HG02798 (cell line): ENCODE measurements around the gene LCN1.
"Not testable (repeated sequence)": the region's sequence is repeated elsewhere in the genome, so short reads cannot be mapped to it uniquely, and the experiment has no call there.

Experiments
- ATAC-seq: cut with Tn5 transposase; IDR thresholded peaks from one replicate; pipeline ENCODE4 v1.9.1; 2021; ENCODE audit warnings: mild to moderate bottlenecking; ENCODE audit not compliant: unreplicated experiment, poor library complexity

LCN1 gene

DNA sequence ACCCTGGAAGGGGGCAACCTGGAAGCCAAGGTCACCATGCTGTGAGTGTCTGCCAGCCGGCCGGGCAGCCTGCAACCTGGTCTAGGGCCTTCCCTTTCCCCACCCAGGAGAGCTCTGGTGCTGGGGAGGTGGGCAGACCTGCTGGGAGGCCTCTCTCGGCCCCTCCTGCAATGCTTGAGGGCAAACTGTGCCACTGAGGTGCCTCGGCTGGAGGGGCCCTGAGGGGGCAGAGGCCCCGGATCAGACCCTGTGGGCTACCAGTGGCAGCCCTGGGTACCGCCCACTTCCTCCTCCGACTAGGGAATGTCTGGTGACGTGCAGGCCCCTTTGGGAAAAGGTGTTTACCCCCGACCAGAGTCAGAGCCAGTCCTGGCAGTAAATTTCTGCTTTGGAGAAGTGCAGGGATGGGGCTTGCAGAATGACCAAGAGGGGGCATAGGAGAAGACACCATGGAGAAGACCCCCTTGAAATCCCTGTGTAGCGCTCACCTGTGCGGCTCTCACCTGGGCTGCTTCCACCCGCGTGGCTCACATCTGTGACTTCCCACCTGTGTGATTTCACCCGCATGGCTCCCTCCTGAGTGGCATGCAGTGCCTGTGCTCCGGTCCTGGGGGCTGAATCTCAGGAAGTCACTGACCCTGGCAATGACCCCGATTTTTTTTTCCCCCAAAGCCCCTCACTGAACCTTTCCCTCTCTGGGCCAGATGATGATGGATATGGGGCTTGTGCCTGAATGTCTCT lies 1.1 kb downstream of the LCN1 start:
- ATAC-seq = no peak

DNA sequence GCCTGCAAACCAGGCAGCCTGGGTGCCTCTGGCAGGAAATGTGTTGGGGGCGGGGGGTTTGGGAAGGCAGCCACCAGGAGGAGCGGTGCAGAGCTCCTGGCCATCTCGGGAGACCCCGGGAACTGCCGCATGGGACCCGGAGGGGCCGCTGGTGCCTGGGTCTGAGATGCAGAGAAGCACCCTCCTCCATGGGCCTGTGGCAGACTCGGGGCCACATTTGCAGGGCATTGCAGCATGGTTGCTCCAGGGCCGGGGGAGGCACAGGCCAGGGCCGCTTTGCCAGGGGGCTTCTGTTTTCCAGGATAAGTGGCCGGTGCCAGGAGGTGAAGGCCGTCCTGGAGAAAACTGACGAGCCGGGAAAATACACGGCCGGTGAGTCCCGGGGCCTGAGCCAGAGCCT lies 1.7 kb downstream of the LCN1 start:
- no peak for ATAC-seq

DNA sequence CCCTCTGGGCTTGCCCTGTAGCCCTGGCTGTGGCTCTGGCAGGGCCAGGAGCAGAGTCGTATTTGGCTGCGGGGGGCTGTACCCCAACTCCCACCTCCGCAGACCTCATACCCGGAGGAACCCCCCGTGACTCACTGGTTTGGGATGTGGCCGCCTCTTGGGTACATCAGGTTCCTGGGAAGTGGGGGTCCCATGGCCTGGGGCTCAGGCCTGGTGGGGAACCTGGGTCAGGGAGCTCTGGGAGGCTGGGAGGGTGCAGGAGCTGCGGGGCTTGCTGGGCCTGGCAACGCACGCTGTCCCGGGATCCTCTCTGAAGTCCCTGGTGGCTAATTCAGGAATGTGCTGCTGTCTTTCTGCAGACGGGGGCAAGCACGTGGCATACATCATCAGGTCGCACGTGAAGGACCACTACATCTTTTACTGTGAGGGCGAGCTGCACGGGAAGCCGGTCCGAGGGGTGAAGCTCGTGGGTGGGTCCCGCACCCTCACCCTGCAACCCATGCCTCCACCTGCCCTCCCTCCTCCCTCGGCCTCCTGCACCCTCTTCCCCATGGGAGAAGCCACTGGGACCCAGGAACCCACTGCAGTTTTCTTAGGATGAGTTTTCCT lies 2.4 kb downstream of the LCN1 start:
- ATAC-seq = no peak

DNA sequence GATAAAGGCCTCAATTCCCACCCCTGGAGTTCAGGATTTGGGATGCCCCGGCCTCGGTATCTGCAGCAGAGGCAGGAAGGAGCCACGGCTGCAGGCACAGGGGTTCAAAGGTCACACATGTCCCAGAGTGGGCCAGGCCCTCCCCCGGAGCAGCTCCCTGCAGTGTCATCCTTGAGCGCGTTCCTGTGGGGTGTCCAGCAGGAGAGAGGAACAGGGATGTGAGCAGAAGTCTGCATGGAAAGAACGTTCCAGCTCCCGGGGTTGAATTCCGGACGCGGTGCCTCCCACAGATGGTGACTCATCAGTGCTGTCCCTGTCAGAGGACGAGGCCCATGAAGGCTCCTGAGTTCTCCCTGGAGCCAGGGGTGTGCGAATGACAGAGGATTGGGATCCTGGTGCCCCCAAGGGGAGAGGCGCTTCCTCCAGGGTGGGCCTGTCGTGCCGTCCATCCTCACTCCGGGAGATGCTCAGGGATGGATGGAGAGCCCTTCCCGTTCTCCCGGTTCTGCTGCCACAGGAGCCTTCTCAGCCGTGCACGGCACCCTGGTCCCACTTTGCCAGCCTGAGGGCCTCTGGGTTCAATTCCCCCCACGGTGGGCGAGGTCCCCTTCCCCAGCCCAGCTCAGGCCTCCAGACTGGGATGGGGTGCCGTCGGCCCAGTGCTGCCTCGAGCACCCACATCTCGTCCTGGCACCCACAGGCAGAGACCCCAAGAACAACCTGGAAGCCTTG lies 3.1 kb downstream of the LCN1 start:
- no peak for ATAC-seq

DNA sequence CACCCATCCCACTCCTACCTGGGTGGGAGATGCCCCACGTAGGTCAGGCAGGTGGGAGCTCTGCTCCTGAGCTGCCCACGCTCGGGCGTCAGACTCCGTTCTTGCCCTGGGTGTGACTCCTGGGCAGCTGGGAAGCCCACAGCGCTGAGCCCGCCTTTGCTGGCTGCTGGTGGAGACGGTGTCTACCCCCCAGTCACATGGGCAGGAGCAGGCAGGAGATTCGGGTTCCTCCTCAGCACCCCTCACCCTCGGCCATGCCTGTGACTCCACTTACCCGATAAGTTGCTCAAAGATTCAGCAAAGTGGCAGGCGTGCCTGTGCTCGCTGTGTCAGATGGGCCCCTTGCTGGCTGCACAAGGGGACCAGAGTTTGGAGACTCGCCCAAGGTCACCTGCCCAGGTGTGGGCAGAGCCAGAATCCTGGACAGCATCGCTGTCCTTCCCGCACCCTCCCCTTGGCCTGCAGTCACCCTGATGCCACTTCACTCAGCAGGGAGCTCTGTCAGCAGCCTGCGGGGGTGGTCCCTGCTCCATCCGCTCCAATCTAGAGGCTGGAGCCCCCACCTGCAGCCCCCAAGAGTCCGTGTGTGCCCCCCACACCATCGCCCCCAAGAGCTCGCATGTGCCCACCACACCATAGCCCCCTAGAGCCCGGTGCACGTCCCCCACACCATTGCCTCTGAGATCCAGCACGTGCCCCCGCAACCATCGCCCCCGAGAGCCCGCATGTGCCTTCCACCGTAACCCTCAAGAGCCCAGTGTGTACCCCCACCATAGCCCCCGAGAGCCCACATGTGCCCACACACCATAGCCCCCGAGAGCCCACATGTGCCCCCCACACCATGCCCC lies 4.2 kb downstream of the LCN1 start:
- ATAC-seq = no peak

DNA sequence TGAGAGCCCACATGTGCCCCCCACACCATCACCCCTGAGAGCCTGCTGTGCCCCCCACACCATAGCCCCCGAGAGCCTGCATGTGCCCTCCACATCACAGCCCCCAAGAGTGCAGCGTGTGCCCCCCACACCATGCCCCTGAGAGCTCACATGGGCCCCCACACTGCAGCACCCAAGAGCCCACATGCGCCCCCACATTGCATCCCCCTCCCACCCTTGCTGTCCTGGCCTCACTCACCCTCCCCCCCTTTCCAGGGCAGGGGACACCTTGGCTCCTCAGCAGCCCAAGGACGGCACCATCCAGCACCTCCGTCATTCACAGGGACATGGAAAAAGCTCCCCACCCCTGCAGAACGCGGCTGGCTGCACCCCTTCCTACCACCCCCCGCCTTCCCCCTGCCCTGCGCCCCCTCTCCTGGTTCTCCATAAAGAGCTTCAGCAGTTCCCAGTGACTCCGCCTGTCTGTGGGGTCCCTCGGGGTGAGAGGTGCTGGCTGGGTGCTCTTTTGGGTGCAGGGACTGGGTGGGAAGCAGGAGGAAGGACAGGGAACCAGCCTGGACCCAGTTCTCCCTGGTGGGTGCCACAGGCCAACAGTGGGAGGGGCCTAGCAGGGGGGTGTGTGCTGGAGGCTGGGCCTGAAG lies 5.0 kb downstream of the LCN1 start:
- ATAC-seq = no peak

DNA sequence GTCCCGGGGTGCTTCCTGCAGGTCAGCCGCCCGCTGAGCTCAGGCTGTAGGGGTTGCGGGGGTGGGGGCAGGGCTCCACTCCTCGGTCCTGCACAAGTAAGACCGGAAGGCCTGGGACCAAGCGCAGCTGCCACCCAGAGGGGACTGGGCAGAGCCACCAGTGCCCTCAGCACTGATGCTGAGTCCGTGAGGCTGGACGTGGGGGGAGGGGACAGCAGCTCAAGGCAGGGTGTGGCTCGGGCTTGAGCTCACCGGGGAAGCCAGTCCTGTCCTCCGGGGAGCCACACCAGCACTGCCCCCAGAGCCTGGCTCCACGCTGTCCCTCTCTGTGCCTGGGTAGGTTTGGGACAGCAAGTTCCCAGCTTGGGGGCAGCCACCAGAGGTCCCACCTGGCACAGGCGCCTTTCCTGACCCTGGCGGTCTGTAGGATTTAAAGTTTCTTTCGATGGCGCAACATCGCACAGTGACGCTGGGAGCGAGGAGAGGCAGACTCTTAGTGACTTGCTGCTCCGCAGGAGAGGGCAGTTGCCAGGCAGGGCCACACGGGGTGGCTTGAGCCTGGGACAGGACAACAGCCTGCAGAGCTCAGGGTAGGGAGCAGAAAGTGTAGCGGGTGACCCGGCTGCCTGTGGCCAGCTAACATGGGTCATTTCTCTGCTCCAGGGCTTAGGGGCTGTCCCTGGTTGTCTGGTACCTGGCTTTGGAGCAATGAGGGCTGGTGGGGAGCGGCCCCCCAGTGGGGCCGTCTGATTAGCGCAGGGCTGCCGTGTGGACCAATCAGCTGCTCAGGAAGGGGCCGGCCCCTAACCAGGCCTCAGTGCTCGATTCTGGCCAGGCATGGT lies 5.7 kb downstream of the LCN1 start:
- no peak for ATAC-seq

DNA sequence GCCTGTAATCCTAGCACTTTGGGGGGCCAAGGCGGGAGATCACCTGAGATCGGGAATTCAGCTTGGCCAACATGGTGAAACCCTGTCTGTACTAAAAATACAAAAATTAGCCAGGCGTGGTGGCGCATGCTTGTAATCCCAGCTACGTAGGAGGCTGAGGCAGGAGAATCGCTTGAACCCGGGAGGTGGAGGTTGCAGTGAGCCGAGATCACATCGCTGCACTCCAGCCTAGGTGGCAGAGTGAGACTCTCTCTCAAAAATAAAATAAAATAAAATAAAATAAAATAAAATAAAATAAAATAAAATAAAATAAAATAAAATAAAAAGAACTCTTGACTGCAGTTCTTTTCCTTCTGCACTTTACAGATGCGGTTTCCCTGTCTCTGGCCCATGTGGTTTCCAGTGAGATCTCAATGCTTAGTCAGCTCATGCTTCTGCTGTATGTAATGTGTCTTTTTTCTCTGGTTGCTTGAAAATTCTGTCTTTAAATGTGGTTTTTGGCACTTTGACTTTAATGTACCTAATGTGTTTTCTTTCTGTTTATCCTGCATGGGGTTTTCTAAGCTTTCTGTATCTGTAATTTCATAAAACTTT lies 7.7 kb downstream of the LCN1 start:
- ATAC-seq = not testable (repeated sequence)

DNA sequence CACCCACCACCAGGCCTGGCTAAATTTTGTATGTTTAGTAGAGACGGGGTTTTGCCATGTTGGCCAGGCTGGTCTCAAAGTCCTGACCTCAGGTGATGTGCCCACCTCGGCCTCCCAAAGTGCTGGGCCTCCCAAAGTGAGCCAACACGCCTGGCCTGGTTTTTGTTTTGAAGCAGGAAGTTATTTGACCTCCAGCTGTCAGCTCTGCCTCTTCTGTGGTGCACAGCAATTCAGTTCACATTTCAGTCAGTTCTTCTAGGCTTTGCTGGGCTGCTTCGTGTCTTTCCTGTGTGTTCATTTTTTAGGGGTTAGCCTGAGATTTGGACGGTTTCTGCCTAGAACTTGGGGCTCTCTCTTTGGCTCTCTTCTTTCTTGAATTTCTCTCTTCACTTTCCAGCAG lies 8.9 kb downstream of the LCN1 start:
- ATAC-seq = no peak

DNA sequence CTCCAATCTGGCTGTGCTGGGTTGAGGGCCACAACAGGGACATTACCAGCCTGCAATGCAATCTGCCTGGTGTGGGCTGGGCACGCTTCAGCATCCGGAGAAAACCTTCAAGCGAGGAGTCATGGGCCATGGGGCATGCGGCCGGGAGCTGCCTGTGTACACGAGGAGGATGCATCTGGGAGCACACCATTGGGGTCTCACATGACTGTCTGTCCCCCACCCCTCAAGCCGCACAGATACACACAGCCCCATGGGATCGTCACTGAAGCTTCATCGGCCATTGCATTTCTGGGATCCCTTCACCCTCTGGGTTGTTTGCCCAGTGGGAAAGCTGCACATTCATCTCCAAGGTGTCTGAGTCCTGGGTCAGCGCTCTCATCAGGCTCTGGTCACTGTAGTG lies 9.9 kb downstream of the LCN1 start:
- no peak for ATAC-seq

DNA sequence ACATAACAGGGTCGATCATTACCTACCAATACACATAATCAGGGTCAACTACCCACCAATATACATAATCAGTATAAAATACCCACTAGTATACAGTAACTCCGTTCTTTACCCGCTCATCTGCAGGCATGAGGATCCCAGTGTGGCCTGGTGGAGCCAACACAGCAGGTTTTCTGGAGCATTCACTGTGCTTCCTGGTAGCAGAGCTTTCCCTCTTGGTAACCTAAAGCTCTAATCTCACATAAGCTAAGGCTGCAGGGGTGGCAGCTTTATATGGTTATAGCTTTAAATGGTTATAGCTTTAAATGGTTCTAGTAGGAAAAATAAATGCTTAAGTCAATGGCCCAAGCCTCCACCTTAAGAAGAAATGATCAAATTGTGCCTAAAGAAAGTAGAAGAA lies 11.9 kb downstream of the LCN1 start:
- ATAC-seq = no peak

DNA sequence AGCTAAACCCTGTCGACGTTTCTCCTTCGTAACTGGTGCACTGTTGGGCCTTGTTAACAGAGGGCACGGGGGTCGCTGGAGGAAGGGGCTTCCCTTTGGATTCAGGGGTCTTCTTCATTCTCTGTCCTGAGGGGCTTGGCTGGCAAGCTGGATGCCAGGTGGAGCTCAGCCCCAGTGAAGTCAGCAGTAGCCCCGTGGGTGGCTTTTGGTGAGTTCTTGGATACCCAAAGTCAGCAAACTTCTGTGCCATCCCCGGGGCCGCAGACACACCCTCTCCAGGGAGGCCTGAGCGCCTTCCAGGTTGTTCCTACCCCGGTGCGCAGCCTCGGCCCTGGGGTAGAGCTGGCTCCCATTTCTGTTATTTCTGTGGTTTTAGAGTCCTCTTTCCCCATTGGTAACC lies 12.4 kb downstream of the LCN1 start:
- no peak for ATAC-seq

DNA sequence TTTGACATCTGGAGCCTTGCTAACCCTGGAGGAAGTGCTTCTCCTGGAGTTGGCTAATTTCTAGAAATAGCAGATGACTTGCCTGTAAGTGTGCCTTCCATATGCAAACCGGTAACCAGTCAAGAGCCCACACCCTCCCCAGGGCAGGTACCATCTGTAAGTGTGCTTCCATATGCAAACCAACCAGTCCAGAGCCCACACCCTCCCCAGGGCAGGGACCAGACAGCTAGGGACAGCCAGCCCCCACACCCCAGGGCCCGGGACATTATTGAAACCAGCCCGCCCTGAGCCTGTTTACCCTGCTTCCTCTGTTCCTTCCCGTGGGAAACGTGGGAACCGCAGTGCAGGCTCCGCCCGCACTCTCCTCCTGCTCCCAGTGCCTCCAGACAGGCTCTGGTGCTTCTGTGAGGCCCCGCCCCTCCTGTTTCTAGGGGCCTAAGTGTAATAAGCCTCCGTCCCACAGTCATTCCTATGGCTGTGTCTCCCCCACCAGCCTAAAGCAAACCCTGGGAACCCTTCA lies 13.0 kb downstream of the LCN1 start:
- not testable (repeated sequence) for ATAC-seq

DNA sequence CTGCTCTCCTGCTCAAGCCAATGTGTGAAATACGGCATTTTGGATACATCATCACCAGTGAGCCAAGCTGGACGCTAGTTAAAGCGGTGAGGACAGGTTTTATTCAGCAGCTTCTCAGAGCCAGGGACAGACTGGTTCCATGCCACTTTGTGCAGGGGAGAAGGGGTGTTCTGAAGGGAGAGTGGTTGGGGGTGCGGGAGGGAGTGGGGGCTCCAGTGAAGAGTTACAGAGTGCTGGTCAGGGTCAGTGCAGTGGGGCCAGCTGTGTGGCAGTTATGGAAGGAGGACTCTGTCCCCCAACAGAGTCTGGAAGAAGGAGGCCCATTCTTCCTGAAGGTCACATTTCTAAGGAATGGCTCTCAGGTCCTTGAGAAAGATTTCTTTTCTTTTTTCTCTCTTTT lies 13.6 kb downstream of the LCN1 start:
- not testable (repeated sequence) for ATAC-seq

DNA sequence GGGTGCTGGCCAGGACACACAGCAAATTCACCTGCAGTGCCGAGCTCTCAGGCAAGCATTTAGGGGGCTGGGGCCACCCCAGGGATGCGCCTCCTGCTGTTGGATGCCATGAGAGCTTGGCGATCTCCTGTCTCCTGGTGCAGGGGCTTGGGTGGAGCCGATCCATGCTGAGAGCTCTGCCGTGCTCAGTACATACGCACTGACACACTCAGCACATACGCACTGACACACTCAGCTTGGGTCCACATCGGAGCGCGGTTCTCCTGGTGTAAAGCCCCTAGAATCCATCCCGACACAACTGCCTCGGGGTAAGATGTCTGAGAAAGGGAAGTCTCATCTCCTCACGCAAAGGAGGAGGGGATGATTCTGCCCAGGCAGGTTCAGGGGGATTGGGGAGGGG lies 14.4 kb downstream of the LCN1 start:
- ATAC-seq = not testable (repeated sequence)

DNA sequence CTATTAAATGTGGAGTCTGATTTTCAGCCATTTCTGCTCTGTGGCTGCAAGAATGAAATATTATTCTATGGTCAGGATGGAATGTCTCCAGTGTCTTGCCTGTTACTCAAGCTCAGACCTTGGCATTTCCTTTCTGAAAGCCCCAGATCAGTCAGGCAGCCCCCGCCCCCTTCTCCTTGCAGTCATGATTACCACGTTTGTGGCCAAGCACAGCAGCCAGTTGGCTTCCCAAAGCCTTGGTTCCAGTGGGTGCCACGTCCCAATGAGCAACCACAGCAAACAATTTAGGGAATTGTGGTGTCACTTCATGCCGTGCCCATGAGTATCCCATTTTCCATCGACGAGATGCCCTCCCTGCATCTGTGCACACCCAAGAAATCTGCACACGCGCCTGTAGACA lies 15.0 kb downstream of the LCN1 start:
- ATAC-seq = no peak

DNA sequence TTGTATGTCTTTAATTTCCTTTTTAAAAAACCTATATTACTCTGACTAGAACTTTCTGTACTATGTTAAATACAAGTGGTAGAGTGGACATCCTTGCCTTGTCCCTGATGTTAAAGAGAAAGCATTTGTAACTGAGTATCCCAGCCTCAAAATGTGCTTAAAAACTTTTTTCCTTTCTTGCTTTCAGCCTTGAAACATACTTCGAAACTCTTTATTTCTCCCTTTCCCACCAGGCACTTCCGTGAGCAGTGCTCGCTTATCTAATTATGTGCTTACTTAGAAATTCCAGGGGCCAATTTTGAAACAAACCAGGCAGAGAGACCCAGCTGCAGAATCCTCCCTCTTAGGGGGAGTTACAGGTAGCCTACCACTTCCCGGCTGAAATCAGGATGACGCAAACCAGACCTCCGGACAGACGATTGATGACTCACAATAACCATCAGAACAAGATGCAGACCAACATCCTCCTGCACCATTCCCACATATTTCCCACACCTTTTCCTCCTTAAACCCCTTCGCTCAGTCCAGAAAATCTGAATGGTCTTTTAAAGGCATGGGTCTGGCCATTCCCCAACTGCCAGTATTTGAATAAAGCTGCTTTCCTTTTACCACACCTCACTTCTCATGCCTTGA lies 22.1 kb downstream of the LCN1 start:
- ATAC-seq = not testable (repeated sequence)

DNA sequence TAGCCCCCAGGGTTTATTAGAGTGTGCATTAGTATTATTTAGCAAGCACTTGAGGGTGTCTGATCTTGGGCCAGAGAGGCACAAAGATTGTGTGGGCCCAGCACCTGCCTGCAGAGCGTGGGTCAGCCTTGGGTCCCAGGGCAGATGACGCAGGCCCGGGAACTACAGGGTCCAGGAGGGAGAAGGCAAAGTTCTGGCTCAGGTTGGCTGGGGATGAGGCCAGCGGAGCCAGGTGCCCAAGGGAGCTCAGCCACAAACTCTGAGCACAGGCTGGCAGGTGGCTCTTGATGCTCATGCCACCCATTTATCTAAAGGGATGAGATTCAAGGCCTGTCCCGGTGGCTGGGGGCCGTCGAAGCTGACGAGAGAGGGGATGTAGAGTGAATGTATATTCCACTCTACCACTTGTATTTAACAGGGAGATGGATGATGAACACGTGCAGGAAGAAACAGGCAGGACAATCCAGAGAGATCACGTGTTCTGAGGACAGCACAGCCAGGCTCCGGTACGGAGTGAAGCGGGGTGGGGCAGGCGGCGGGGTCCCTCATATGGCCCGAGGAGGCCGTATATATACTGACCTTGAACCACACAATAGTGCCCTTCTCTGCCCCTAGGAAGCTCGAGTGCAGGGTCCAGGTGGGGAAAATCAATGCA lies 23.9 kb downstream of the LCN1 start:
- no peak for ATAC-seq
